ENCODE results near the gene GOLPH3.

GRCh38 chr5:32172923-32173266 is 1.2 kb downstream of the GOLPH3 start:
- TF ChIP-seq POLR2A (IDR thresholded peaks at IDR 0.05; ENCODE audit: low read depth) (no peak), CTCF (IDR thresholded peaks at IDR 0.05) (no peak), POLR2AphosphoS5 (IDR thresholded peaks at IDR 0.05) (no peak)
